Measurements from ENCODE around the gene ARFRP1.

The ARFRP1 gene

DNA sequence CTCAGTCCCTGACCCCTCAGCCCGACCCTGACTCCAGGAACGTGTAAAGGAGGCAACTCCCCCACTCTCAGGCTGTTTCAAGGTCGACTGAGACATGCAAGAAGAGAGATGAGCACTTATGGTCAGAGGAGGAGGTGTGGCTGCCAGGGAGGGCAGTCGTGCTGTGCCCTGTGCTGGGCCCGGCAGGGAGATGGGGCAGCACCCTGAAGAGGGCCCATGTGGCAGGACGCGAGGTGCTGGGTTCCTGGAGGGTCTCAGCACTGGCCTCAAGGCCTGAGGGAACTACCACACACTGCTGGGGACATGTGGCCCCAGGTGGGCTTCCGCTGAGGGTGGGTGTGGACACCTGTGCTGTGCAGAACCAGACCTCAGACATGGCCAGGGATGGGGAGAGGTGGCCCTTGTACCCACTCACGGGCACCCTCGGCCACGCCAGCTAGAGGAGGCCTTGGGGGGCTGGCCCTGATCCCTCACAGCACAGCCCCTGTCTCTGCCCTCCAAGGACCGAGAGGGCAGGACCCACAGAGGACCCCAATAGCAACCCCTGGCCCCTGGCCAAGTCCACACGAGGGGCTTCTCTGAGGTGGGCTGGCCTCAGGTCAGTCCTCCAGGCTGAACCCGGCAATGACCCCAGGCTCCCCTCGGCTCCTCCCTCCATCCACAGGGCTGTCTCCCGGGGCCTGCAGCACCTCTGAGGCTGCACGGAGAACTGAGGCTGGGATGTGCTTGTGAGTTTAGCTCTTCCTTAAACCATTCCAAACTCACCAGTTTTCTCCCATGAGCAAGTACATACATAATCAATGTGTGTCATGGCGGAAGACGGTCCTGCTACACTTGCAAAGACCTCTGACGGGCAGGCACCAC is 40.5 kb upstream of the ARFRP1 start:
- no peak for DNase-seq (ENCODE audit: extremely low read depth, insufficient read length)
- Histone ChIP-seq H3K27me3 (replicated peaks; ENCODE audit: control insufficient read depth, insufficient read depth, low read length) (no peaks in the 10 kb centered on the region), H3K36me3 (ENCODE audit: control insufficient read depth, insufficient read depth, low read length) (no peaks in the 10 kb centered on the region; the same call in 1 of the 2 replicates), H3K4me3 (replicated peaks; ENCODE audit: low read depth, low read length) (no peak overlapping the region)
- TF ChIP-seq, protein P1, sequence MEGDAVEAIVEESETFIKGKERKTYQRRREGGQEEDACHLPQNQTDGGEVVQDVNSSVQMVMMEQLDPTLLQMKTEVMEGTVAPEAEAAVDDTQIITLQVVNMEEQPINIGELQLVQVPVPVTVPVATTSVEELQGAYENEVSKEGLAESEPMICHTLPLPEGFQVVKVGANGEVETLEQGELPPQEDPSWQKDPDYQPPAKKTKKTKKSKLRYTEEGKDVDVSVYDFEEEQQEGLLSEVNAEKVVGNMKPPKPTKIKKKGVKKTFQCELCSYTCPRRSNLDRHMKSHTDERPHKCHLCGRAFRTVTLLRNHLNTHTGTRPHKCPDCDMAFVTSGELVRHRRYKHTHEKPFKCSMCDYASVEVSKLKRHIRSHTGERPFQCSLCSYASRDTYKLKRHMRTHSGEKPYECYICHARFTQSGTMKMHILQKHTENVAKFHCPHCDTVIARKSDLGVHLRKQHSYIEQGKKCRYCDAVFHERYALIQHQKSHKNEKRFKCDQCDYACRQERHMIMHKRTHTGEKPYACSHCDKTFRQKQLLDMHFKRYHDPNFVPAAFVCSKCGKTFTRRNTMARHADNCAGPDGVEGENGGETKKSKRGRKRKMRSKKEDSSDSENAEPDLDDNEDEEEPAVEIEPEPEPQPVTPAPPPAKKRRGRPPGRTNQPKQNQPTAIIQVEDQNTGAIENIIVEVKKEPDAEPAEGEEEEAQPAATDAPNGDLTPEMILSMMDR (IDR thresholded peaks at IDR 0.05; ENCODE audit: insufficient read depth, low read length, poor library complexity, severe bottlenecking): no peak

DNA sequence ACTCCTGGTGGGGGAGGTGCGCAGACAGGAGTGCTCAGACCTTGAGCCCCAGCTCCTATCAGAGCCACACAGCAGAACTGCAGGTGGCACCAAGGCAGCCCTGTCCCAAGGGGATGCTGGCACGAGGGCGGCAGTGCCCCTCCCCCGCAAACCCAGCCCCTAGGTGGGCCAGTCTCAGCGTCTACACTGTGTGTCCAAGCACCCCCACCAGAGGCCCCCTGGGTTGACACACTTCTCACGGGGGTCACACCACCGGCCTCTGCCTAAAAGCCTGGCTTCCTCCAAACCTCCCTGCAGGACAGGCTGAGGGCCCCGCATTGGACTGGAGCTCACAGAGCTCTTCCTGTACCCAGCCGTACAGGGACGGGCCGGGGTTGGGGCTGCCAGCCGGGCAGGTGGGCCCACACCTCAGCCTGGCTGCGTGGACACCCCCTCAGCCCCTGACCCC is 39.9 kb upstream of the ARFRP1 start:
- H3K4me3 ChIP-seq (replicated peaks; ENCODE audit: low read depth, low read length): no peak overlapping the region
- H3K36me3 ChIP-seq (ENCODE audit: control insufficient read depth, insufficient read depth, low read length): peaks cover under 1% of the 10 kb centered on the region
- no peak for DNase-seq (ENCODE audit: extremely low read depth, insufficient read length)
- TF ChIP-seq, protein P1 (IDR thresholded peaks at IDR 0.05; ENCODE audit: insufficient read depth, low read length, poor library complexity, severe bottlenecking): no peak
- H3K27me3 ChIP-seq (replicated peaks; ENCODE audit: control insufficient read depth, insufficient read depth, low read length): no peaks in the 10 kb centered on the region

DNA sequence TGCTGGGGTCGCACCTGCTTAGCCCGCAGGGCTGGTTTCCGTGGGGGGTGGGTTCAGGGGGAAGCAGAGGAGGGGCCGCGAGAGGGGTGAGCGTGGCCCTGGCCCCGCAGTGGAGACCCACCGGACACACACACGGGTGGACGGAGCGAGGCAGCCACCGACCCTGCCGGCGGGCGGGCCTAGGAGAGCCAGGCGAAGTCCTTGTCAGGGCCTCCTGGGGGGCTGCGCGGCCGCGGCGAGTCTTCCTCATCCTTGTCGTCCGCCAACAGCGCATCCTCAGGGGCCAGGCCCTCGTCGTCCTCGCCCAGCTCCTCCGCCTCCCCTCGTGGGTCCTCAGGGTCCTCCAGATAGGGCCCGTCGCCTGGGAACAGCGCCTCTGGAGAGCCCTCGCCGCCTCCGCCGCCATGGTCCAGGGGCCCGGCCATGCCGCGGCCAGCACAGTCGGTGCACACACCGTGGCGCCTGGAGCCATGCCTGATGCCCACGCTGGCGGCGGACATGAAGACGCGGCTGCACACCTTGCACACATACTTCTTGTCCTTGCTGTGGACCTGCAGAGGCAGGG is 39.1 kb upstream of the ARFRP1 start:
- peaks cover 3% of the 10 kb centered on the region for H3K36me3 ChIP-seq (ENCODE audit: control insufficient read depth, insufficient read depth, low read length)
- TF ChIP-seq, protein P1 (IDR thresholded peaks at IDR 0.05; ENCODE audit: insufficient read depth, low read length, poor library complexity, severe bottlenecking): no peak
- H3K4me3 ChIP-seq (replicated peaks; ENCODE audit: low read depth, low read length): no peak overlapping the region
- no peaks in the 10 kb centered on the region for H3K27me3 ChIP-seq (replicated peaks; ENCODE audit: control insufficient read depth, insufficient read depth, low read length)
- DNase-seq (ENCODE audit: extremely low read depth, insufficient read length): no peak

DNA sequence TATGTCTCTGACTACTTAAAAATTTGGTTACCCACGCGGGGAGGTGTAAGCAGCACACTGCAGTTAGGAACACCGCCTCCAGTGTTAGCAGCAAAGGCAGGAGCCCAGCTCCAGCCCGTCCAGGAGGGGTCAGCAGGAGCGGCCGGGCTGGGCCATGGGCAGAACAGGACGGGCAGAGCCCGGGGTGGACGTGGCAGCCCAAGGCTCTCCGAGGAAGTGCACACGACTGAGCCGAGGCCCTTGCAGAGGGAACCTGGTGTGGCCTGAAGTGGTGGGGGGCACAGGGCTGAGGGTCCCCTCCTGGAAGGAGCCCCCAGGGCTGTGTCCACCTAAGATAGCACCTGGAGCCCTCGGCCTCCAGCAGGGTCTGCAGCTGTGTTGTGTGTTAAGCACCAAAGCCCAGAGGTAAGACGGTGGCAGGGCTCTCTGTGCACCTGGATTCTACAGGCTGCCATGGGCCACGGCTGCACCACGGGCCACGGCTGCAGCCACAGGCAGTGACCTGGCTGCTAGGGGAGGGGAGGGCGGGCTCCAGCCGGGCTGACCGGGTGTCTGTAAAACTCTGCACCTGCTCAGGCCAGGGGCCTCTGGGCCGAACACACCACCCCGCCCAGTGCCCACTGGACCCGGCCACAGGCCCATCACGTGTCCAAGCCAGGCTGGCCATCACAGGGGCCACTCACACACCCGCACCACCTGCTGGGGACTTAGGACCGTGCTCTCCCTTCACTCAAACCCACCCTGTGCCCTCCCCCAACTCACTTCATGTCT is 38.4 kb upstream of the ARFRP1 start:
- TF ChIP-seq, protein P1 (IDR thresholded peaks at IDR 0.05; ENCODE audit: insufficient read depth, low read length, poor library complexity, severe bottlenecking): no peak
- no peak overlapping the region for H3K4me3 ChIP-seq (replicated peaks; ENCODE audit: low read depth, low read length)
- H3K36me3 ChIP-seq (ENCODE audit: control insufficient read depth, insufficient read depth, low read length): peaks cover 3% of the 10 kb centered on the region
- no peaks in the 10 kb centered on the region for H3K27me3 ChIP-seq (replicated peaks; ENCODE audit: control insufficient read depth, insufficient read depth, low read length)
- DNase-seq (ENCODE audit: extremely low read depth, insufficient read length): no peak

DNA sequence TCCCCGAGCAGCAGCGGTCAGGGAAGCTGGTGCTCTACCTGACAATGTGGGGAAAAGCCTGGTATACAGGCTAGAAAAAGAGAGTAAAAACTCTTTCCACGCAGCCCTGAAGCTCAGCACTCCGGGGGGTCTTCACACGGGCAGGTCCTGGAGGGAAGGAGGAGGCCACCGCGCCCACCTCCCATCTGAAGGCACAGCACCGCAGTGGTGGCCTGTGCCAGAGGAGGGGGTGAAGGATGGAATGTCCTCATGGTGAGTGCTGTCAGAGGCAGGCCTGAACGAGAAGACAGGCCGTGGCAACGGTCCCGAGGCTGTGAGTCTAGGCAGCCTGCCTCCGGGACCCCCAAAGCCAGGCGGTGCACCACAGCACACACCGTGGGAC is 37.6 kb upstream of the ARFRP1 start:
- Histone ChIP-seq H3K36me3 (ENCODE audit: control insufficient read depth, insufficient read depth, low read length) (peaks cover 3% of the 10 kb centered on the region), H3K27me3 (replicated peaks; ENCODE audit: control insufficient read depth, insufficient read depth, low read length) (no peaks in the 10 kb centered on the region), H3K4me3 (replicated peaks; ENCODE audit: low read depth, low read length) (no peak overlapping the region)
- DNase-seq (ENCODE audit: extremely low read depth, insufficient read length): no peak
- TF ChIP-seq, protein P1 (IDR thresholded peaks at IDR 0.05; ENCODE audit: insufficient read depth, low read length, poor library complexity, severe bottlenecking): no peak
